HG03097 (cell line): Measurements from ENCODE around the gene TNFRSF18.

Experiments
- ATAC-seq: cut with Tn5 transposase; IDR thresholded peaks from one replicate; pipeline ENCODE4 v1.9.1; 2021; ENCODE audit not compliant: unreplicated experiment, low FRiP score

The TNFRSF18 gene

DNA sequence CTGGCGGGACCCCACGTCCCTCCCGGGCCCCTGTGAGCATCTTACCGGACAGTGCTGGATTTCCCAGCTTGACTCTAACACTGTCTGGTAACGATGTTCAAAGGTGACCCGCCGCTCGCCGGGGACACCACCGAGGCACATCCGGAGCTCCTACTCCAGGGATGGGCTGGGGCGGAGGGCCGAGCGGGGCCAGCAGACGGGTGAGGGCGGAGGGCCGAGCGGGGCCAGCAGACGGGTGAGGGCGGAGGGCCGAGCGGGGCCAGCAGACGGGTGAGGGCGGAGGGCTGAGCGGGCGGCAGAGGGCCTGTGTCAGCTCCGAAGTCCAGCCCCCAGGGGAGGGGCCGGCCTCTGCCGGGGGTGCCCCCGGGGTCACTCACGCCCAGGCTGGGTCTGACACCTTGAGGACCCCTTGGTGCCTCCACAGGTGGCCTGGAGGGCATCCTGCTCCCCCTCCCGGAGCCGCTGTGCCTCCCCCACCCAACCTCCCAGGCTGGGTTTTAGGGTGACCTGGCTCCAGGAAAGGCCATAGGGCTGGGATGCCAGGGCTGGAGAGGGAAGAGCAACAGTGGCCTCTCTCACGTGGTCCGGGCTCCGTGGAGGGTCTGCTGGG, 38.4 kb downstream of the TNFRSF18 start:
- ATAC-seq, result no peak

GRCh38 chr1:1167398-1167821, 39.0 kb downstream of the TNFRSF18 start:
- ATAC-seq, result no peak

DNA sequence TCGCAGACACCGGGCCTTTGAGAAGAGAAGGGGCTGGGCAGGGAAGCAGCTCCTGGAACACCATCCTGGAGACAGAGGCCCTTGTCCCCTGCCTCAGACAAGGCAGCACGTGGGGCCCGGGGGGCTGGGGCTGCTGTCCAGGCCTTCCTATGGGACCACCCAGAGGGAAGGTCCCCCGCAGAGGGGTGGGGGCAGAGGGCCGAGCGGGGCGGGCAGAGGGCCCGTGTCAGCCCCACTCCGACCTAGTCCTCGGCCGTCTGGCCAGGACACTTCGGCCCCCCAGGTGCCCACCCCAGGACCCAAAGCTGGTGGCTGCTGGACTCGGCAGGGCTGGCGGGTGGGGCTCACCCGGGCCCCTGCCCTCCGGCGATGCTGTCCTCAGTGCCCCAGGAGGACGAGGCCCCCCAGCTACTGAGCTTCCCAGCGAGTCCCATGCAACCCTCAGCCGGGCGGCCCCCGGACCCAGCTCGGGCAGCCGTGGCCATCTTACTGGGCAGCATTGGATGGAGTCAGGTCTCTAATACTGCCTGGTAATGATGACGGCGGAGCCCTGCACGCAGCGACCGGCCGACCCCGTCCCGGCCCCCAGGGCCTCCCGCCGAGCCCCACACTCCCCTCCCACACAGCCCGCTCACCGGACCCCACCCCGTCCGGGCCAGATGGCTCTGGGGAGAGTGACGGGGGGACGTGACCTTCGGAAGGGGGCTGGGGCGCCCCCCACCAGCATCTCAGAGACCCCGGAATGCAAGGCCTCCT, 39.6 kb downstream of the TNFRSF18 start:
- no peak for ATAC-seq

GRCh38 chr1:1165900-1166421, 40.4 kb downstream of the TNFRSF18 start:
- ATAC-seq, result no peak

DNA sequence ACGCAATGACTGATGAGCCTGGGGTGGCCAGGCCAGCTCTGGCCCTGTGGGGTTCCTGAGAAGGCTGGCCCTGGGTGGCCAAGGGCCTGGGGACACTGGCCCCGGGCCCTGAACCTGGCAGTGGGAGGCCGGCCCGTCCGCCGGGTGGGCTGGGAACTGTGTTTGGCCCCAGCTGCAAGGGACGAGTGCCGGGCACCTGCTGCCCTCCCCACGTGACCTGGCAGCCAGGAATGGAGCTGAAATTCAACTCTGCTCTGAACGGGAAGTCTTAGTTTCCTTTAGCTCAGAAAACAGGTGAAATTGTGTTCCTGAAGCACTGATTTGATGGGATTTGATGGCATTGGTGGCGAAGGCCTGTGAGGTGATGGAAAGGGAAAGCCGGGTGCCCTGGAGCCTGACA, 40.9 kb downstream of the TNFRSF18 start:
- ATAC-seq, result no peak

- ATAC-seq, result no peak
Measured at GRCh38 chr1:1164701-1165451, 41.5 kb downstream of the TNFRSF18 start.

- ATAC-seq, result no peak
Measured at GRCh38 chr1:1164361-1164700, 42.1 kb downstream of the TNFRSF18 start.

GRCh38 chr1:1163538-1164070, 42.8 kb downstream of the TNFRSF18 start:
- no peak for ATAC-seq

GRCh38 chr1:1162597-1163537, 43.5 kb downstream of the TNFRSF18 start:
- ATAC-seq, result no peak

- no peak for ATAC-seq
Measured at GRCh38 chr1:1161683-1162079, 44.7 kb downstream of the TNFRSF18 start.

- ATAC-seq, result no peak
Measured at GRCh38 chr1:1161078-1161682, 45.2 kb downstream of the TNFRSF18 start.

DNA sequence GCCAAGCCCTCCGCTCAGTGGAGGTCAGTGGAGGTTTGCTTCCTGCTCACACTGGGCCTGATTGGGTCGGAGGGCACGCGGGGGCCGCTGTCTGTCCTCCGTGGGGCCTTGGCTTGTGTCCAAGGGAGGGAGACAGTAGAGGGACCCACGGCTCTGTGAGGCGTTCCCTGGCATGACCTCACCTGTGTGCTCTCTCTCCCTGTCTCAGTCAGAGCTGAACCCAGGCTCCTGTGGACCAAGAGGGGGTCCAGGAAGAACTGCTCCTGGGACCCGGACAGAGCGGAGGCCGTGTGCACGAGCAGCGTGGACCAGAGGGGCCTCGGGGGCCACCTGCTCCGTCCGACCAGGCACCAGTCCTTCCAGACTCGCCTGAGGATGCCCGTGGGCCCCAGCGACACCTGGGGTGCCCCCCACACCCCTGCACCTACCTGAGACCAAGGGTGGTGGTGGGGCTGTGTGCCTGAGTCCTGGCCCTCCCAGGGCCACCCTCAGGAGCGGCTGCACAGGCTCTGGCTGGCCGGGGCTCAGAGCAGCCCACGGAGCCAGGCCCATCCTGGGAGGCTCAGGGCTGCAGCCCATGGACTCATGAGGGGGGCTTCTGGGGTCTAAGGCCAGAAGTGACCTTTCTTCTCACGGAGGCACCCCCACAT, 46.0 kb downstream of the TNFRSF18 start:
- no peak for ATAC-seq

GRCh38 chr1:1157914-1158710, 48.3 kb downstream of the TNFRSF18 start:
- ATAC-seq, result no peak

- ATAC-seq, result no peak
Measured at GRCh38 chr1:1157426-1157913, 48.9 kb downstream of the TNFRSF18 start.

GRCh38 chr1:1157033-1157365, 49.4 kb downstream of the TNFRSF18 start:
- no peak for ATAC-seq

DNA sequence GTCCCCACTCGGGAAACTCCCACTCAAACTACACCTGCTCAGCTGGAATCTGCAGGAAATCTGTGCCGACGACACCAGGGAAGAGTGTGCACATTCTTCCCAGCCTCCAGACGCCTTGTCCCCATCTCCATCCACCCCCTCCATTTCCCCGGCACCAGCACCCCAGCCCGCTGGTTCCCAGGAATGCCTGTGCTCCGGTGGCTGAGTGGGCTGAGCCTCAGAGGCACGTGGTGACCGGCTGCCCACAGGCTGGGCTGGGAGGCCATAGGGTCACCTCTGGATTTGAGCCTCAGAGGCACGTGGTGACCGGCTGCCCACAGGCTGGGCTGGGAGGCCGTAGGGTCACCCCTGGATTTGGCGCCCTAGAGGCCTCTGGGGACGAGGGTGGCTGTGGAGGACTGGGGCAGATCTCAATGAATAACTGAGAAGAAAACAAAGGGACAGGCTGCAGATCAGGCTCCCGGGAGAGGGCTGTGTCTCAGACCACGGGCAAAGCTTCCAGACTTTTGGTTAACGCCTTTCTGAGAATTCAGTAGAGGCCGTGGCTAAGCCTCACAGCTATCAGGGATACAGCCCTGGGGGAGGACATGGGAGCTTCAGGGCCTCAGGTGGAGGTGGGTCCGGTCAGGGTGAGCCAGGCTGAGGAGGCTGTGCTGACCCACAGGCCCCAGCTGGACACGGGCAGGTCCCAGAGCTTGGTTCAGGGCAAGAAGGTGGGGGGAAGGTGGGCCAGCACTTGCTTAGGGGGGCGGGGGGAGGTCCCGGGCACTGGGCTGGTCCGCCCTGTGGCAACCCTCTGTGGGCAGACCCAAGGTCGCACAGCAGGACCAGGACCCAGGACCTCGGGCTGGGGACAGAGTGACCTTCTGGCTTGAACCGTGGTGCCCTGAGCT, 50.0 kb downstream of the TNFRSF18 start:
- ATAC-seq, result no peak

DNA sequence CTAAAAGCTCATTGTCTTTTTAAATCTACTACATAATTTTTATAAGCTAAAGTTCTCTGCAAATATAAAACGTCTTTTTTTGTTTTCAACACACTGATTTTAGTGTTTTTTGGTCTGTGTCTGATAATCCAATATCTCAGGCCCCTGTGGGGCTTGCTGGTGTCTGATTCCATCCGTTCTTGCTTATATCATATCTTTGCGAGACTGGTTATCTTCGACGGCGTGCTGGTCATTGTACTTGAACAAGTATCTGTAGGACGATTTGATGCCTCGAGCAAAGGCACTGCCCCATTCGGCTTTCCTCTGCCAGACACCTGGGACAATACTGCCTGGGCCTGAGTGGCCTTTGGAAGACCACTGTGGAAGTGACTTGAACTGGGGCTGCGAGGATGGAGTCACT, 51.1 kb downstream of the TNFRSF18 start:
- no peak for ATAC-seq
